GM23338 (cell line): ENCODE measurements around the gene CEP78.

Source experiments
- CTCF ChIP-seq, 2 experiments: fragments of 200-600 bp in 1 of 2; sonication (generic) in 1 of 2; conservative IDR thresholded peaks; 2 replicates each; pipeline versions ENCODE4 v1.5.1 to v1.6.1; 2016 to 2017; ENCODE audit warnings: antibody characterized with exemption in 2 of 2, low read depth in 2 of 2, mild to moderate bottlenecking in 2 of 2, moderate library complexity in 1 of 2
- ETS1 ChIP-seq: IDR thresholded peaks from 2 replicates; pipeline ENCODE4 v1.6.1; 2016; ENCODE audit warnings: antibody characterized with exemption
- EZH2 ChIP-seq: fragments of 200-600 bp; sonication (generic); IDR thresholded peaks from one replicate; pipeline ENCODE4 v1.8.0; 2017; ENCODE audit warnings: antibody characterized with exemption, mild to moderate bottlenecking, low read depth; ENCODE audit not compliant: unreplicated experiment
- EZH2phosphoT487 ChIP-seq: fragments of 200-600 bp; sonication (generic); IDR thresholded peaks from one replicate; pipeline ENCODE4 v1.8.1; 2018; ENCODE audit warnings: antibody characterized with exemption; ENCODE audit not compliant: unreplicated experiment
- JUNB ChIP-seq: IDR thresholded peaks from one replicate; pipeline ENCODE4 v1.6.1; 2016; ENCODE audit warnings: antibody characterized with exemption; ENCODE audit not compliant: unreplicated experiment
- POLR2AphosphoS5 ChIP-seq: IDR thresholded peaks from 2 replicates; pipeline ENCODE4 v1.6.1; 2016; ENCODE audit warnings: antibody characterized with exemption, low read depth
- ZNF331 ChIP-seq: fragments of 250-450 bp; sonication (Bioruptor Pico); IDR thresholded peaks from 2 replicates; pipeline ENCODE4 v1.5.0; 2020; ENCODE audit warnings: low read depth, mild to moderate bottlenecking, moderate library complexity
- ZNF462 ChIP-seq: fragments of 250-450 bp; sonication (Bioruptor Pico); IDR thresholded peaks from 2 replicates; pipeline ENCODE4 v1.5.0; 2020; ENCODE audit warnings: mild to moderate bottlenecking, moderate library complexity

- TF ChIP-seq POLR2AphosphoS5, result 0 out of 2 replicates have a peak, but pooled peaks have one; percentile 2
- no peak for TF ChIP-seq CTCF (conservative IDR thresholded peaks at IDR 0.05; ENCODE audit: low read depth in 2 of 2)
- no peak for TF ChIP-seq EZH2
- no peak for TF ChIP-seq JUNB
- no peak for TF ChIP-seq ZNF331 (CRISPR knock-in tag)
- TF ChIP-seq EZH2phosphoT487, result no peak
- no peak for TF ChIP-seq ZNF462 (CRISPR knock-in tag)
- no peak for TF ChIP-seq ETS1
Measured at GRCh38 chr9:78325846-78326360, 90.0 kb downstream of the CEP78 start.
